GM12874 (cell line): ENCODE data around the gene THRAP3.
A peak's percentile ranks its signal among the peaks of the same experiment; 100 is the strongest.

ENCODE experiments used
- TF ChIP-seq, protein P1 (sequence below): IDR thresholded peaks from 2 replicates; pipeline ENCODE4 v1.5.1; 2011; ENCODE audit warnings: low read depth, mild to moderate bottlenecking, control low read depth, low read length, moderate library complexity; ENCODE audit not compliant: insufficient read depth

THRAP3 gene

DNA sequence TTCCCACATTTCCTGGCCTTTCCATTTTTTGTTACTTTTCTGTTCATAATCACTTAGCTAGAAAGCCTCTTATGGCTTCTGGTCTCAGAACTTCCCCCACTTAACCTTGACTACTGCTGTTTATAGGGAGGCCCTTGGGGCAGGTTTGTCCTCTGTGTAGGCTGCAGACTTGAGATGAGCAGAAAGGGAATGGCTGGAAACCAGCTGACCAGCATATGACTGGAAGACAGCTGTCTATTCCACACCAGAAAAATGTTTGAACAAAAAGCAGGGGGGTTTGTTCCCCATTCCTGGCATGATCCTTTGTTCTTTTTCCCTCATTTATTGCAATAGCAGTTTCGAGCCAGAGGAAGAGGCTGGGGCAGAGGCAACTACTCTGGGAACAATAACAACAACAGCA lies 77.0 kb downstream of the THRAP3 start:
- TF ChIP-seq, protein P1, sequence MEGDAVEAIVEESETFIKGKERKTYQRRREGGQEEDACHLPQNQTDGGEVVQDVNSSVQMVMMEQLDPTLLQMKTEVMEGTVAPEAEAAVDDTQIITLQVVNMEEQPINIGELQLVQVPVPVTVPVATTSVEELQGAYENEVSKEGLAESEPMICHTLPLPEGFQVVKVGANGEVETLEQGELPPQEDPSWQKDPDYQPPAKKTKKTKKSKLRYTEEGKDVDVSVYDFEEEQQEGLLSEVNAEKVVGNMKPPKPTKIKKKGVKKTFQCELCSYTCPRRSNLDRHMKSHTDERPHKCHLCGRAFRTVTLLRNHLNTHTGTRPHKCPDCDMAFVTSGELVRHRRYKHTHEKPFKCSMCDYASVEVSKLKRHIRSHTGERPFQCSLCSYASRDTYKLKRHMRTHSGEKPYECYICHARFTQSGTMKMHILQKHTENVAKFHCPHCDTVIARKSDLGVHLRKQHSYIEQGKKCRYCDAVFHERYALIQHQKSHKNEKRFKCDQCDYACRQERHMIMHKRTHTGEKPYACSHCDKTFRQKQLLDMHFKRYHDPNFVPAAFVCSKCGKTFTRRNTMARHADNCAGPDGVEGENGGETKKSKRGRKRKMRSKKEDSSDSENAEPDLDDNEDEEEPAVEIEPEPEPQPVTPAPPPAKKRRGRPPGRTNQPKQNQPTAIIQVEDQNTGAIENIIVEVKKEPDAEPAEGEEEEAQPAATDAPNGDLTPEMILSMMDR = no peak

DNA sequence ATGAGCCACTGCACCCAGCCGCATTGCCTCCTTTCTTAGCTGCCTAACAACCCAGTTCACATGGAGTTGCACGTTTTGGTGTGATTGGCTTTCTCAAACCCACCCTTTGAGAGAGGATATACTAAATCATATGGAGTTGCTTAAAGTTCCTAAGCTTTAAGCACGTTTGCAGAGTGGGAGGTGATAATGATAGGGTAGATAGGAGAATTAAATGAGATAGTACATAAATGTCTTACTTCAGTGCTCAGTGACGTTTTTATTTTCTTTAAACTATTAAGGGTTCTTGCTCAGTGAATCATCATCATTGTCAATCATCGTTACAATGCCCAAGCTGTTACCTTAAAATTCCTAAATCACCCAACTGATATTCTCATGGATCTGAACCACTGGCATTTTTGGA lies 79.0 kb downstream of the THRAP3 start:
- TF ChIP-seq, protein P1 = no peak

DNA sequence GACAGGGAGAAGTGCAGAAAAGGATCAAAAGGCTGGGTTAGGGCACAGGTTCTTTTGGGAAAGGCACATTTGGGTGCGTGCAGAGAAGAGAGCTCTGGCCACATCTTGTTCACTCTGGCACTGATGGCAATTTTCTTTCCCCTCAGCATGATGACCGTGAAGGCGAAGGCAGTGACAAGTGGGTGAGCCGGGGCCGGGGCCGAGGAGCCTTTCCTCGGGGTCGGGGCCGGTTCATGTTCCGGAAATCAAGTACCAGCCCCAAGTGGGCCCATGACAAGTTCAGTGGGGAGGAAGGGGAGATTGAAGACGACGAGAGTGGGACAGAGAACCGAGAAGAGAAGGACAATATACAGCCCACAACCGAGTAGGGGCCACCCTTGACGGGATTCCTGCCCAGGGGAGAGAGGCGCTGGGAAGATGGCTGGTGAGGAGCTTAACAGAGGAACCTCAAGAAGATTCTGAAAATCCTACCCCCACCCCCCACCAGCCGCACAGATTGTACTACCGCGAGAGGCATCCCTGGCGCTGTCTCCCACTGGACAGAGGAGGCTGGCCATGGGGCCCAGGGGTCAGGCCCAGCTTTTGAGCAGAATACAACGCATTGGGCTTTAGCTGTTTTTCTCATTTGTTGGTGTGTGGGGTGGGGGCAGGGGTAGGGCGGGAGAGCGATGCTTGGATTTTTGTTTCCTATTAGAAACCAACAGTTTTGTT lies 79.6 kb downstream of the THRAP3 start:
- TF ChIP-seq, protein P1 = no peak

- TF ChIP-seq, protein P1 = no peak
Measured at GRCh38 chr1:36304521-36304920, 80.3 kb downstream of the THRAP3 start.

GRCh38 chr1:36304970-36305914 lies 81.0 kb downstream of the THRAP3 start:
- TF ChIP-seq, protein P1 = no peak

GRCh38 chr1:36305915-36306209 lies 81.6 kb downstream of the THRAP3 start:
- TF ChIP-seq, protein P1 = no peak

- TF ChIP-seq, protein P1 = 0 out of 2 replicates have a peak, but pooled peaks have one; percentile 14
Measured at GRCh38 chr1:36306210-36306901, 82.1 kb downstream of the THRAP3 start, which contains the start of gene SH3D21. TSS of gene SH3D21 (plus strand) at chr1:36306368. CDS start at chr1:36306421, 53 bp downstream.
